Activated CD8-positive, alpha-beta T cell treated with anti-CD3 and anti-CD28 coated beads for 36 hours (primary cell): ENCODE results near the gene MBP. TPM values are rescaled to one million over a fixed set of nuclear protein-coding genes. Genes with fewer than 3 reads are reported as not detected.
A peak's percentile ranks its signal among the peaks of the same experiment; 100 is the strongest.

Experiments used
- ATAC-seq: fragments of 200-7000 bp; cut with Tn5 transposase; one replicate; pipeline ENCODE4 v1.10.0; 2021; ENCODE audit warnings: mild to moderate bottlenecking, moderate library complexity
- CTCF ChIA-PET: fragments of 350-600 bp; sonication (Branson Sonifier 250); formaldehyde crosslinking; loops from one replicate; lab custom pipeline; 2021; ENCODE audit warnings: antibody characterized with exemption; lab: Charles Lee
- POLR2A ChIA-PET: fragments of 350-600 bp; sonication (Branson Sonifier 250); formaldehyde crosslinking; loops from one replicate; lab custom pipeline; 2021; ENCODE audit warnings: antibody characterized with exemption; lab: Charles Lee
- DNase-seq: peaks from one replicate; pipeline ENCODE4 v3.0.0-alpha.2; 2020
- H3K27ac Mint-ChIP-seq: one replicate; pipeline ENCODE4 v1.8.0; 2021; ENCODE audit warnings: mild to moderate bottlenecking, mixed read lengths
- H3K27me3 Mint-ChIP-seq: one replicate; pipeline ENCODE4 v1.8.0; 2021; ENCODE audit warnings: mixed read lengths
- H3K36me3 Mint-ChIP-seq: one replicate; pipeline ENCODE4 v1.8.0; 2021; ENCODE audit warnings: low read depth, mixed read lengths
- H3K4me1 Mint-ChIP-seq: one replicate; pipeline ENCODE4 v1.8.0; 2021; ENCODE audit warnings: low read depth, mixed read lengths
- H3K4me3 Mint-ChIP-seq: one replicate; pipeline ENCODE4 v1.8.0; 2021; ENCODE audit warnings: mild to moderate bottlenecking, moderate library complexity, mixed read lengths
- H3K9me3 Mint-ChIP-seq: one replicate; pipeline ENCODE4 v1.8.0; 2021; ENCODE audit warnings: mixed read lengths
- CTCF ChIP-seq: fragments of 200-600 bp; IDR thresholded peaks from one replicate; pipeline ENCODE4 v1.8.0; 2022; ENCODE audit warnings: antibody characterized with exemption, mild to moderate bottlenecking
- intact Hi-C: fragments of 100-400 bp; cut with micrococcal nuclease; formaldehyde crosslinking; loops from one replicate; pipeline ENCODE4 v1.10.0; 2022
- total RNA-seq, 2 experiments: library from RNA; stranded (reverse); gene quantifications; one replicate each; pipeline ENCODE4 v1.2.3, GENCODE V29; 2021

MBP gene
- total RNA-seq, 2 experiments from 2014 or later = 39.9 to 41.5 TPM

- intact Hi-C loops = no loop called here
- DNase-seq (no peak), ATAC-seq (no peak)
- no peak for TF ChIP-seq CTCF
- peaks cover 8% of the 10 kb centered on the region for H3K36me3 Mint-ChIP-seq
- ChIA-PET POLR2A (no interaction called here), CTCF (interaction anchor here (1.3 to 1.6 kb wide), 2 partner anchors 26 to 162 kb away, joined by 3 read pairs; no protein-coding TSS in a partner anchor)
- H3K4me1 Mint-ChIP-seq = peaks cover 51% of the 10 kb centered on the region
- H3K27ac Mint-ChIP-seq = no peak overlapping the region
- H3K27me3 Mint-ChIP-seq = no peaks in the 10 kb centered on the region
- H3K4me3 Mint-ChIP-seq = no peak overlapping the region
- peaks cover 23% of the 10 kb centered on the region for H3K9me3 Mint-ChIP-seq
Measured at GRCh38 chr18:77144451-77145118, 12.0 kb upstream of the MBP start.

GRCh38 chr18:77144046-77144445 lies 11.5 kb upstream of the MBP start:
- intact Hi-C loops = no loop called here
- ChIA-PET CTCF (interaction anchor here (1.2 to 1.6 kb wide), 3 partner anchors 27 to 161 kb away, joined by 3 read pairs; no protein-coding TSS in a partner anchor), POLR2A (interaction anchor here (0.7 kb wide), 1 partner anchor 78 kb away, joined by 3 read pairs; no protein-coding TSS in a partner anchor)
- peaks cover 23% of the 10 kb centered on the region for H3K9me3 Mint-ChIP-seq
- peaks cover 53% of the 10 kb centered on the region for H3K4me1 Mint-ChIP-seq
- no peak overlapping the region for H3K4me3 Mint-ChIP-seq
- no peak overlapping the region for H3K27ac Mint-ChIP-seq
- ATAC-seq (no peak), DNase-seq (no peak)
- no peaks in the 10 kb centered on the region for H3K27me3 Mint-ChIP-seq
- peaks cover 8% of the 10 kb centered on the region for H3K36me3 Mint-ChIP-seq
- no peak for TF ChIP-seq CTCF

- ATAC-seq (no peak), DNase-seq (no peak)
- intact Hi-C loops = no loop called here
- Mint-ChIP-seq H3K36me3 (peaks cover 8% of the 10 kb centered on the region), H3K27me3 (no peaks in the 10 kb centered on the region), H3K27ac (no peak overlapping the region), H3K9me3 (peaks cover 23% of the 10 kb centered on the region), H3K4me1 (peaks cover 48% of the 10 kb centered on the region), H3K4me3 (no peak overlapping the region)
- ChIA-PET POLR2A (interaction anchor here (0.7 kb wide), 1 partner anchor 77 kb away, joined by 3 read pairs; no protein-coding TSS in a partner anchor), CTCF (interaction anchor here (1.2 kb wide), 1 partner anchor 38 kb away, joined by 3 read pairs; no protein-coding TSS in a partner anchor)
- no peak for TF ChIP-seq CTCF
Measured at GRCh38 chr18:77143196-77143595, 10.6 kb upstream of the MBP start.

GRCh38 chr18:77141401-77142118 lies 9.0 kb upstream of the MBP start:
- TF ChIP-seq CTCF = peak; percentile 45
- H3K27ac Mint-ChIP-seq = no peak overlapping the region
- H3K36me3 Mint-ChIP-seq = peaks cover 8% of the 10 kb centered on the region
- no peak for DNase-seq
- no peaks in the 10 kb centered on the region for H3K27me3 Mint-ChIP-seq
- H3K4me3 Mint-ChIP-seq = no peak overlapping the region
- H3K4me1 Mint-ChIP-seq = peaks cover 32% of the 10 kb centered on the region
- intact Hi-C loops = no loop called here
- CTCF ChIA-PET = interaction anchor here (0.7 to 1.6 kb wide), 6 partner anchors 8 to 87 kb away, joined by 3 to 5 read pairs (median 4); no protein-coding TSS in a partner anchor
- peaks cover 23% of the 10 kb centered on the region for H3K9me3 Mint-ChIP-seq
- no peak for ATAC-seq
- POLR2A ChIA-PET = interaction anchor here (0.8 to 1.5 kb wide), 4 partner anchors 8 to 78 kb away, joined by 3 read pairs; no protein-coding TSS in a partner anchor
